ENCODE measurements around the gene CNNM2.
"Not testable (repeated sequence)": the region's sequence is repeated elsewhere in the genome, so short reads cannot be mapped to it uniquely, and the experiment has no call there.

The CNNM2 gene

DNA sequence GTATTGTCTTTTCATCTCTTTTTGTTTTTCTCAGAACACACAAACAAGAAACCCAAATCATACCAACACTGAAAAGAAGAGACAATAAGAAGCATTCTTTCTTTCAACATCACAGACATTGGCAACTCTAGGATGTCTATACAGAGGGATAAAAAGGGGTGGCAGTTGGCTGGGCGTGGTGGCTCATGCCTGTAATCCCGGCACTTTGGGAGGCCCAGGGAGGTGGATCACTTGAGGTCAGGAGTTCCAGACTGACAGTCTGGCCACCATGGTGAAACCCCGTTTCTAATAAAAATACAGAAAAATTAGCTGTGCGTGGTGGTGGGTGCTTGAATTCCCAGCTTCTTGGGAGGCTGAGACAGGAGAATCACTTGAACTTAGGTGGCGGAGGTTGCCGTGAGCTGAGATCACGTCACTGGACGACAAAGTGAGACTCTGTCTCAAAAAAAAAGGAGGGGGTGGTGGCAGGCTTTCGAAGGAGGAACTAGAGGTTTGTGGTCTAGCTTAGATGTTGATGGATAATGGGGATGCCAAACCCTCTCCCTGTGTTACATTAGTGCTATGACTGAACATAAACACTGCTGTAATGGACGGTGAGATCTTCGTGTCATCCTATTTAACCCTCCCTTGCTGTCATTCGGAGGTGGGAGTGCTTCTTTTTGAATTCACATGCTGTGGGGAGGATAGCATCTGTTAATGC, 9.4 kb downstream of the CNNM2 start:
- no peak for DNase-seq

DNA sequence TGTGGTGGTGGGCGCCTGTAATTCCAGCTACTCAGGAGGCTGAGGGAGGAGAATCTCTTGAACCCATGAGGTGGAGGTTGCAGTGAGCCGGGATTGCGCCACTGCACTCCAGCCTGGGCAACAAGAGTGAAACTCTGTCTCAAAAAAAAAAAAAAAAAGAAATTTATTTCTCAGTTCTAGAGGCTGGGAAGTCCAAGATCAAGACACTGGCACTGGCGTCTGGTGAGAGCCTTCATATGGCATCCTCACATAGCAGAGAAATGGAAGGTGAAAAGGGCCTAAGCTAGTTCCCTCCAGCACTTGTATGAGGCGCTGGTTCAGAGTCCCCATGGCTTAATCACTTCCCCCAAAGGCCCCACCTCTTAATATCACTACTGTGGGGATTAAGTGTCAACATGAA, 10.3 kb downstream of the CNNM2 start:
- not testable (repeated sequence) for DNase-seq

DNA sequence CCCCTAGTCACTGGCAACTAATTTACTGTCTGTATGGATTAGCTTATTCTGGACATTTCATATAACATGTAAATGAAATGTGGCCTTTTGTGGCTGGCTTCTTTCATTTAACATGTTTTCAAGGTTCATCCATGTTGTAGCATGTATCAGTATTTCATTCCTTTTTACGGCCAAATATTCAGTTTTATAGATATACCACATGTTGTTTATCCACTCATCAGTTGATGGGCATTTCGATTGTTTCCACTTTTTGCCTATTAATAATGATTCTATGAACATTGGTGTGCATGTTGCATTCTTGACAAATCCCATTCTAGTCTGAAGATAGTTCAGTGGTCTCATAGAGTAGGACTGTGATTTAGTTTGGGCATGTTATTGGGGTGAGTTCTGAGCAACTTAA, 12.6 kb downstream of the CNNM2 start:
- no peak for DNase-seq

DNA sequence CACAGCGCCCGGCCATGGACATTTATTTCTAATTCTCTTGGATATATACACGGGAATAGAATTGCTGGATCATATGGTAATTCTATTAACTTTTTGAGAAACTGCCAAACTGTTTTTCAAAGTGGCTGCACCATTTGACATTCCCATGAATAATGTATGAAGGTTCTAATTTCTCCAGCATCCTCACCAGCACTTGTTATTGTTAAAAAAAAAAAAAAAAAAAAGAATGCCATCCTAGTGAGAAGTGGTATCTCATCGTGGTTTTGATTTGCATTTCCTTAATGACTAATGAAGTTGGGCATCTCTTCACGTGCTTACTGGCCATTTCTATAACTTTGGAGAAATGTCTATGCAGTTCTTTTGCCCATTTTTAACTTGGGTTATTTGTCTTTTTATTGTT, 13.5 kb downstream of the CNNM2 start:
- DNase-seq: no peak

DNA sequence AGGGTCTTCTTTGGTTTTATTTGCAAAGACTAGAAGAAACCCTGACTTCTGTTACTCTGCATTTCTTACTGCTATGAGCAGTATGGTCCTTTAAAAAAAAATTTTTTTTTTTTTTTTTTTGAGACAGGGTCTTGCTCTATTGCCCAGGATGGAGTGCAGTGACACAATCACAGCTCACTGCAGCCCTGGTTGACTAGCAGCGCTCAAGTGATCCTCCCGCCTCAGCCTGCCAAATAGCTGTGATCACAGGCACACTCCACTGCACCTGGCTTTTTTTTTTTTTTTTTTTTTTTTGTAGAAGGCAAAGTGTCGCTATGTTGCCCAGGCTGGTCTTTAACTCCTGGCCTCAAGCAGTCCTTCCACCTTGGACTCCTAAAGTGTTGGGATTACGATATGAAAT, 17.4 kb downstream of the CNNM2 start:
- no peak for DNase-seq

DNA sequence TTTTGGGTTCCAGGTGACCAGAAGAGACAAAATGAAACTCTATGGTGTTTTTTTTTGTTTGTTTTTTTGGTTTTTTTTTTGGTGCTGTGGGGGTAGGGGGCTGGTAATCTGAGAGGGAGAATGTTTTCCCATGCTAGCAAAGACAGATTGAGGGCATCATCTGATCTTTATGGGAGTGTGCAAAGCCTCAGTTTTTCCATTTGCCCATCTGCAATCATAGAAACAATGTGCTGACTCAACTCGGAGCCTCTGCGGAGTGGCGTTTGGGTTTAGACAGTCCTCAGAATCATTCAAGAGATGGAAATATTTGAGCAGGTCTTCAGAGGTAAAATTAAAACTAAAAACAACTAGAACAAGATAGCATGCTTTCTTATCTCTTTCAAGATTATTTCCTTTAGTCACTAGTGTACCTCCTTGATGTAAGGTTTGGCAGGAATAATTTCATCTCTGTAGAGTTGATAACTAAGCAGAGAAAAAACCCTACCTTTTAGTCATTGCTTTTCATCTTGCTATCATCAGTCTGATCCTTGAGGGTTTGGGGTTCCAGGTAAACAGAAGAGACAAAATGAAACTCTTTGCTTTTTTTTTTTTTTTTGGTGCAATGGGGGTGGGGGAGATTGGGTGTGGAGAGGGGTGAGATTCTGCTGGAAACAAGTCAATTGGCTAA, 18.0 kb downstream of the CNNM2 start:
- DNase-seq: no peak

DNA sequence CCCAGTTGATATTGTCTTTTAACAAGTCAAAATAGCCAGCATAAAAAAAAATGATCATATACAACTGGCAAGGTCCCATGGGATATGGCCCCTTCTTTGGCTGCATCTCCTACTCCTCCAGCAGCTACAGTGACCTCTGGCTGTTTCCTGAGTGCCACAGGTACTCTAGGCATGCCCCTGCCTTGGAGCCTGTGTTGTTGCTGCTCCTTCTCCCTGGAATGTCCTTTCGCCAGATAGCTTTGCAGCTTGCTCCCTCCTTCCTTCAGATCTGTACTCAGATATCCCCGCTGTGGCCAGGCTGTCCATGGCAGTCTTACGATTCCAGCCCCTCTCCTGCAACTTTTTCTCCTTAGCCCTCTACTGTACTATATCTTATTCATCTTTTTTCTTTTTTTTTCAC, 23.3 kb downstream of the CNNM2 start:
- no peak for DNase-seq

DNA sequence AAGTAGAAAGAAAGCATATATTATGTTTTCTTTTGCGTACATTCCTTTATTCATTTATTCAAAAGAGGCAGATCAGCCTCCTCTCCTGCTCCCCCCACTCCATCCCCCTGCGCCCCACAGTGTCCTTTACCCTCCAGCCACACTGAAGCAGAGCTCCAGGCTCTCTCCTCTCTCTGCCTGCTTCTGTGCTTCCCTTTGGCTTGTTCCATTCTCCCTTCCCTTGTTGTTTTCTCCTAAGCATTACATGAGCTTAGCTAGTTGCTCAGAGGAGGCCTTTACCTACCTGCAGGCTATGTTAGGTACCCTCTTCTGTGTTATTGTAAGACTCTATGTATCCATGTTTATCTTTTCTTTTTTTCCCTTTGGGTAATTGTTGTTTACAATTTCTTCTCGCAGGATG, 27.4 kb downstream of the CNNM2 start:
- DNase-seq: no peak

DNA sequence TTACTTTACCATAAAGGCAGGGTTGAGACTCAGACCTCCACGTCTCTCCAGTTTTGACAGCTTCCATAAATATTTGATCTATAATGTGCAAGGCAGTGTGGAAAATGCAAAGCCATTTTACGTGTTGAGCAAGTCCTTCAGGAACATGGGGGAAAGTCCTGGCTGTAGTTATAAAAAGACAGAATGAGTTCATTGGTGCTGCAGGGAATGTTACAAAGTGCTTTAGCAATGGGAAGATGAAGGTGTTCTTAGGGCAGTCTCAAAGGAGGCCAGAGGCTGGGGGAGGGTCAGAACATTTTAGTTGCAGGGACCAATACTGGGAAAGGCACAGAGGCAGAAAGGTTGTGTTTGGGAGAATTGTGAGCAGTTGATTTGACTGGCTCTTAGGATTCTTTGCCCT, 27.9 kb downstream of the CNNM2 start:
- DNase-seq: no peak

DNA sequence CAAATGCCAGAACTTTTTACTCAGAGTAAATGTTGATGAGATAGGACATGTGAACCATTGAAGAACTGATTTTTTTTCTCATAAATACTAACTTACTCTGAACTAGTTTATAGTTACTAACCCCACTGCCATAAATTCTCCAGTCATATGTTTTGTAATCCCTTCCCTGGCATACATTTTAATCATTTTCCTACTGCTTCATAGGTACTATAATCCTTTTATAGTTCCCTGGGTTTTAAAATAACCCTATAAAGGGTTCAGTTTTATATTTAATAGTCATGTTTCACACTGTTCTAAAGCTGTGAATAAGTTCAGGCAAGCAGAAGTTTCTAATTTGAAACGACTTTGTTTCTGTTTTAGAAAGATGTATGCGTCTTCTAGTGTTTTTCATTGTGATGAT, 28.9 kb downstream of the CNNM2 start:
- DNase-seq: no peak

DNA sequence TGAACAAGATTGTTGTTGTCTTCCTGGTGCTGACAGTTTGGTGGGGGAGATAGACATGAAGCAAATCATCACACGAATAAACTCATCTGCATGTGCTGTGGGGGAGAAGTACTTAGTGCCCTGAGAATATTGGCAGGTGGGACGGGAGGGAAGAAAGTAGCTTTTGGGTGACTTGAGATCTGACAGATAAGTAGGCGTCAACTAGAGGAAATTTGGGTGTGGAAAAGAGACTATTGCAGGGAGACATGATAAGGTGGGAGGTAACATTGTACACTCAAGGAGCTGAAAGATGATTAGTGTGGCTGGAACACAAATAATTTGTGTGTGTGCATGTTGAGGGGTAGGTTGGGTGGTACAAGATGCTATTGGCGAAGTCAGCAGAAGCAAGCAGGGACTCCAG, 30.1 kb downstream of the CNNM2 start:
- no peak for DNase-seq

DNA sequence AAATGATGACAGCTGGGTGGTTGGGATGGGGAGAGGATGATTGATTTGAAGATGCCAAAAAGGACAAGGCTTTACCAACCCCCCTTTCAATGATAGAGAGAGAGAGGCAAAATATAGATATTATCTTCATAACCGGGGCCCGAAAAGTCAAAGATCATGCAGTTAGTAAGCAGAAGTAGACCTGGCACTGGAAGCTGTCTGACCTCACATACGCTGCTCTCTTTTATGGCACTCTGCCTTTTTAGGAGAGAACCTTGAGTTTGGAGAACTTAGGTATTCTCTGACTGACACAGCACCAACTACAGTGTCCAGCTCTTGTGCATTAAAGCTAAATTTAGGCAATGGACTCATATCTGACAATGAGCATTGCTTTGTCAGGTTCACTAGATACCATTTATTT, 30.7 kb downstream of the CNNM2 start:
- no peak for DNase-seq

DNA sequence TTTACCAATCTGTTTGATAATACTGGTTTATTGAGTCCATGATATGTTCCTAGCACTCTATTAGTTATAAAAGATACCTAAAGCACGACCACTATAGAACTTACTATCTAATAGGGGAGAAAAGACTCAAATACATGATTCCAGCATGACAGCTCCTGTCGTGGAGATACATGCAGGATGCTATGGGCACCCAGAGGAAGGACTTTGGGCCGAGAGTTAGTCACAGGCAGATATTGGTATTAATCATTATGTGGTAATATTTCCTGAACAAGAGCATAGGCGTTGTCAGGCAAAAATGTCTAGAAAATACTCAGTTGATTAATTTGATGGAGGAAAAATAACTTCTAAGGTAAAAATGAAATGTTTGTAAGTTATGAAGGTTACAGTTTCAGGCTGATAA, 31.8 kb downstream of the CNNM2 start:
- no peak for DNase-seq

DNA sequence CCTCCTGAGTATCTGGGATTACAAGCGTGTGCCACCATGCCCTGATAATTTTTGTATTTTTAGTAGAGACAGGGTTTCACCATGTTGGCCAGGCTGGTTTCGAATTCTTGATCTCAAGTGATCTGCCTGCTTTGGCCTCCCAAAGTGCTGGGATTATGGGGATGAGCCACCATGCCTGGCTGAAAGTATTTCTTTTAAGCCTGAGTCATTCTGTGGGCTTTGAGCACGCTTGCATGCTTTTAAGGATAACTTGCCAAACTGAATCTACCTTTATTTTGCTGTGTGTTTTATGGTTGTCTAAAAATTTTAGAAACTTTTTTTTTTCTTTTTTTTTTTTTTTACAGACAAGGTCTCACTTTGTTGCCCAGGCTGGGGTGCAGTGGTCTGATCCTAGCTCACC, 33.2 kb downstream of the CNNM2 start:
- no peak for DNase-seq

DNA sequence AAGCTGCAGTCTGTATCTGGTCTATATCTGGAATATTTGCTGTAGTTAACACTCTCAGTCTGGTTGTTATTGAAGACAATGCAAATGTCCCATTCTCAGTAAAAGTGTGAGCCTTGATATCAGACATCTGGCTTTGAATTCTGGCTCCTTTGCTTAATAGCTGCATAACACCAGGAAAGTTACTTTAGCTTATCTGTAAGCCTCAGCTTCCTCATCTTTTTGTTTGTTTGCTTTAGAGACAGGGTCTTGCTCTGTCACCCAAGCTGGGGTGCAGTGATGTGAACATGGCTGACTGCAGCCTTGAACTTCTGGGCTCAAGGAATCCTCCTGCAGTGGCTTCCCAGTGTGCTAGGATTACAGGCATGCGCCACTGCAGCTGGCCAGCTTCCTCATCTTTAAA, 41.3 kb downstream of the CNNM2 start:
- no peak for DNase-seq

DNA sequence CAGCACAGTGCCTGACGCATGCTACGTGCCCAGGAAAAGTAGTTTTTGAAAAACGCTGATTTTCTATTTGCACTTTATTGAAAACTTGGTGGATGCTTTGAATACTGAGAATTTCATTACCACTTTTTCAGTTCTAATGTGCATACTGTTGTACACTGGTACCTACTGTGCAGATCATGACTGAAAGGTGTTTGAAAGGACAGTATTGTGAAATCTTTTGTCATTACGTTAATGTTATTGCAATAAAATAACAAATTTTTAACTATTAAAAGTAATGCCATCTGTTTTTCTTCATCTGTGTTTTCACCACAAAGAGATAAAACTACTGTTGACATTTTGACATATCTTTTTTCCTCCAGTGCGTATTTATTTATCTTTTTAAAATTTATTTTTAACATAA, 42.1 kb downstream of the CNNM2 start:
- DNase-seq: no peak

DNA sequence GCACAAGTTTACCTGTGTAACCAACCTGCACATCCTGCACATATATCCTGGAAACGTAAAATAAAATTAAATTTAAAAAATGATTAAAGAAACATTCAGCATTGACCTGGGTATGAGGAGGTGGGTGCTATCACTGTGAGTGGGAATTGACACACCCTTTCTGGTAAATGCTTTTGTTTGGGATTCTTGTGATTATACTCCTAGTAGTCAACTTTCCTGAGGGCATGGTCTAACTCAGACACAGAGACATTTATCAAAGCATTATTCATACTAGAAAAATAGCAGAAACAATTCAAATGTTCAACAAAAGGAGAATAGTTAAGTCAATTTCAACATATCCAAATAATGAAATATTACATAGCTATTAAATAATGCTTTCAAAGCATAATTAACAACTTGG, 44.2 kb downstream of the CNNM2 start:
- DNase-seq: no peak

DNA sequence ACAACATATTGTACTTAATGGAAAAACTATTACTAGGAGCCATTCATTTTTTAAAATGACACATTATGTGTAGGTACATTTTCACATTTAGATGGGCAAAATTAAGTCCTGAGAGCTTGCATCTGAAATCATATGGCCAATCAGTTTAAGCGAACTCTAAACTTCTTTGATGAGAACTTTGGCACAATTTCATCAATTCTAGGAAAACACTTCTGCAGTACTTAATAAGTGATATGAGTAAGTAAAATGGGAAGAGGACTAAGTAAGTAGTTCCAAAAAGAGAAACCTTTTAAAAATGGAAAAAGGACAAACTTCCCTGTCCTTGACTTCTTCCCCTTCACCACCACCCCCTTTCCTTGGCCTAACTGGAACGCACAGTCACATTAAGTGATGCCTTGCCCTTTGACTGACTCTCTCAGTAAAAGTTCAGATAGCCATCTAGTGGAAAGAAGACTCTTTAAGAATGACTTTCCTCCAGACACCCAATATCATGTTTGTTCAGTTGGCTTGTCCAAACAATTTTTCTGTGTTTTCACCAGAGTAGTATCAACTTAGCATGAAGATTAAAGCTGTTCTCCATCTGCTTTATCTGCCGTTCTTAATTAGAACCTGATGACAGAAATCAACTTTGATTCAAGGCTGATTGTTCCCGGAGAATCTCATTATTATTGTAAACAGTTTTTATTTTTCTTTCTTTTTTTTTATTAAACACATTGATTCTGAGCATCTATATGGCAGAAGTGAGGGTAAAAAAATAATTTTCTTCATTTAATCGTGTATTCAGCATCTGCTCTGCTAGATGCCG, 45.1 kb downstream of the CNNM2 start:
- DNase-seq: no peak

DNA sequence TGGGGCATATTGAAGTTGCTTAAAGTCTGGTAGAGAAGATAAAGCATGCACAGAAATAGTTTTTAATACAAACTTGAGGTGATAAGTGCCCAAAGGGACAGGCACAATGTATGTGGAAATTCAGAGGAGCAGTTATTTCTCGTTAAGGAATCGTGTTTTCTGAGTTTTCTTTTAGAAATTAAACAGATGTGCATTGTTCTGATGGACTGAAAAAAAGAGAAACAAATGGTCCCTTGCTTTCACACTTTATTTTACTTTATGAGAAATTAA, 45.6 kb downstream of the CNNM2 start:
- no peak for DNase-seq

DNA sequence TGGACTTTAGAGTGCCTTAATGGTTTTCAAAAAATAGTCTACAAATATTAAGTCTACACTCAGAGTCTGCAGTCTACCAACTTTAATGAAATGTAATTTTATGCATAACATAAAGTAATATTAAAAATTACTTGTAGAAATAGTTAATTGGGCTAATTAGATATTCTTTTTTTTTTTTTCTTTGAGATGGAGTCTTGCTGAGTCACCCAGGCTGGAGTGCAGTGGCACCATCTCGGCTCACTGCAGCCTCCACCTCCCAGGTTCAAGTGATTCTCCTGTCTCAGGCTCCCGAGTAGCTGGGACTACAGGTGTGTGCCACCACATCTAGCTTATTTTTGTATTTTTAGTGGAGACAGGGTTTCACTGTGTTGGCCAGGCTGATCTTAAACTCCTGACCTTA, 46.0 kb downstream of the CNNM2 start:
- not testable (repeated sequence) for DNase-seq

DNA sequence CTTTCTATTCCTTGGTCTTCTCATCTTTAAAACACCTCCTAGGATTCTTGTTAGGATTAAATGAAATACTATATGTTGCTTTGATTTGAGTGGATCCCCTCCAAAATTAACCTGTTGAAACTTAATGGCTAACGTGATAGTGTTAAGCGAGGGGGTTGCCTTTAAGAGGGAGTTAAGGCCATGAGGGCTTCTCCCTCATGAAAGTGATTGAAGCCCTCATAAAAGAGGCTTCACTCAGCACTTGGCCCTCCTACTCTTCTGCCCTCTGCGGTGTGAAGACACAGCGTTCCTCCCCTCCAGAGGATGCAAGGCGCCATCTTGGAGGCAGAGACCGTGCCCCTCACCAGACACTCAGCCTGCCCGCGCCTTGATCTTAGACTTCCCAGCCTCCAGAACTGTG, 46.6 kb downstream of the CNNM2 start:
- DNase-seq: no peak

DNA sequence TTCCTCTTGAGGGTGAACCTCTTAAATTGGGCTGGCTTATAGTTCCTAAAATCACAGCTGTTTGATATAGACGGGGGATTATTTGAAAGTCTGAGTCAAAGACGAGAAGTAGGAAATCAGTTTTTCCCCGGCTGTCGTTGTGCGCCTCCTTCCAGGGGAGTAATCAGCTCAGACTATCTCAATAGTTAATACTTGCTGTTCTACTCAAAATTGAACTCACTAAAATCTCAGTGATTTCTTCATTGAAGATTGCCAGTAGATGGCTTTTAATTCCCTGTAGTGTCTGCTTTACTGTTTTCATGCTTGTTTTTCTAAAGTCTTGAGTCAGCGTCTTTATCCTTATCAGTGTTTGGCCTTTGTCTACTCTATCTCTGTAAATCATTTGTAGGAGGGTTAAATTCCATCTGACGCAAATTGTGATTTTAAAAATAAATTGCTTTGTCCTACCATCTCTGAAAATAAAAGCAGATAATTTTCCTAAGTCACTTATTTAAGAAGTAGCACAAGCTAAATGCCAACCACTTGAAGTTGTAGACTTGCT, 47.3 kb downstream of the CNNM2 start:
- DNase-seq: no peak

DNA sequence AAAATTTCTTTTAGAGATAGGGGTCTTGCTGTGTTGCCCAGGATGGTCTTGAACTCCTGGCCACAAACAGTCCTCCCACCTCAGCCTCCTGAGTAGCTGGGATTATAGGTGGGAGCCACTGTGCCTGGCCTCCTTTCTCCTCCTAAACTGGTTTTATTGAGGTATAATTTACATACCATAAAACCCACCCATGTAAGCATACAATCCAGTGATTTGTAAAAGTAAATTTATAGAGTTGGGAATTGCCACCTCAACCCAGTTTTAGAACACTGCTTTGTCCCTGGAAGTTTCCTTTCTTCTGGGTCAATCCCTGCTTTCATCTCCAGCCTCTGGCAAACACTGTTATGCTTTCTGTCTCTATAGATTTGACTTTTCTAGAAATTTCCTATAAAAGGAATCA, 49.0 kb downstream of the CNNM2 start:
- DNase-seq: no peak
